ENCODE measurements around the gene ERI2.

The ERI2 gene

GRCh38 chr16:20806168-20807050, at the start of gene ERI2, which contains the start of gene REXO5:
Gene ERI2 (minus strand): TSS chr16:20806472. CDS start chr16:20806430, 42 bp downstream.
Gene REXO5 (plus strand): TSS chr16:20806527. CDS start chr16:20806954, 427 bp downstream.
- peak; percentile 70 for DNase-seq

- DNase-seq: no peak
Measured at GRCh38 chr16:20854963-20855362, 48.7 kb upstream of the ERI2 start.

DNA sequence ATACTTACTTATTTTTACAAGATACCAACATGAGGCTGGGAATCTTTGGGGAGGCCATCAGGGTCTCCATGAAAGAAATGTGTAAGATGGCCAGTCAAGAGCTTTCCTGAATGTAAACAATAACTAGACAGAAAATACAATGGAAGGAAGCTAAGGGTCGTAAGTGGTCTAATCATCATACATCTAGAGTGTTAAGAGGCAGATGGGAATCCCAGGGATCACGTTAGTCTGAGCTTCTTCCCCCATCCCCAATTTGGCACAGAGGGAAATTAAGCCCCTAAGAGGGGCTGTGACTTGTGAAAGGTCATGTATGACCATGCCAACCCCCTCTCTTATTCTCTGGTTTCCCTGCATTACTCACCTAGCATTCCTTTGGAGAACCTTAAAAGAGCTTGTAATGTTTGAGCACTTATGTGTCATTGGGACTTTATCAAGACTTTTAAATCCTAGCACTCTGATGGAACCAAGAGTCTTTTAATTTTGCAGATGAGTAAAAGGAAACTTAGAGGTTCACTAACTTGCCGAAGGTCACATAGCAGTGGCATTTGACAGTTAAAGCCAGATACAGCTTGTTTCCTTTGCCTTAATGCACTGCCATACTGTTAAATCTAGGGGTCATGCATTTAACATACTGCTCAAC, 47.8 kb upstream of the ERI2 start:
- no peak for DNase-seq

DNA sequence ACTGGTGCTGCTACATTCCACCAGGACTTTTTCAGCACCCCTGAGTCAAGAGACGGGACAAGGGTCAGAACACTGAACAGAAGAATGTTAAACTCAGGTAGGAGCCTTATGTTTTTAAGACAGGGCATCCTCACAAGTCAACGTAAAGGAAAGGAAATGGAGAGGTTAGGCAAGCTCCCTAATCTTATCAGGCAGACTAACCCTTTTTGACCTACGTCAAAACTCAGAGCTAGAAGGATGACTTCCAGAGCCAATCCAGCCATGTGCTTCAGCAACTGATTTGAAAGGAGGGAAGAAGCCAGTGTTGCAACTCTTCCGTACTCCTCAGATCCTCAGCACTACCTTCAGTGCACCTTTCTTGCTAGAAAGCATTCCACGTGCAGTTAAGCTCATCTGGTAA, 46.9 kb upstream of the ERI2 start:
- DNase-seq: no peak

DNA sequence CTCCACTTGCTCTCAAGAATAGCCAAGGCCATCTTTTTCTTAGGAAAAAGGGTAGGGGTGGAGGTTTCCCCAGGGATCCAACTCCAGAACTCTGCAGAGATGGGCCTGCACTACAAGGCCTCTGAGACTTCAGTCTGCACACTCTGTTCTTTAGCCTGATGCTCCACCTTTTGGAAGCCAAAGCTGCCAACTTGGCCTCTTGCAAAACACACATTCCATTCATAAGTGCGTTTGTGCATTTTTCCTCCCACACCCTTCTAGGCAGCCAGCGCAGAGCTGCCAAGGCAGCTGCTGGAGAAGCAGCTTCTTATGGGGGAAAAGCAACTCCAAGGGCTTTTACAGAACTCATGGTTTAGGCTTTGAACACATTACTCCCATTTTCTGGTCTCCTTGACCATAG, 45.3 kb upstream of the ERI2 start:
- no peak for DNase-seq

- no peak for DNase-seq
Measured at GRCh38 chr16:20850981-20851380, 44.7 kb upstream of the ERI2 start.

DNA sequence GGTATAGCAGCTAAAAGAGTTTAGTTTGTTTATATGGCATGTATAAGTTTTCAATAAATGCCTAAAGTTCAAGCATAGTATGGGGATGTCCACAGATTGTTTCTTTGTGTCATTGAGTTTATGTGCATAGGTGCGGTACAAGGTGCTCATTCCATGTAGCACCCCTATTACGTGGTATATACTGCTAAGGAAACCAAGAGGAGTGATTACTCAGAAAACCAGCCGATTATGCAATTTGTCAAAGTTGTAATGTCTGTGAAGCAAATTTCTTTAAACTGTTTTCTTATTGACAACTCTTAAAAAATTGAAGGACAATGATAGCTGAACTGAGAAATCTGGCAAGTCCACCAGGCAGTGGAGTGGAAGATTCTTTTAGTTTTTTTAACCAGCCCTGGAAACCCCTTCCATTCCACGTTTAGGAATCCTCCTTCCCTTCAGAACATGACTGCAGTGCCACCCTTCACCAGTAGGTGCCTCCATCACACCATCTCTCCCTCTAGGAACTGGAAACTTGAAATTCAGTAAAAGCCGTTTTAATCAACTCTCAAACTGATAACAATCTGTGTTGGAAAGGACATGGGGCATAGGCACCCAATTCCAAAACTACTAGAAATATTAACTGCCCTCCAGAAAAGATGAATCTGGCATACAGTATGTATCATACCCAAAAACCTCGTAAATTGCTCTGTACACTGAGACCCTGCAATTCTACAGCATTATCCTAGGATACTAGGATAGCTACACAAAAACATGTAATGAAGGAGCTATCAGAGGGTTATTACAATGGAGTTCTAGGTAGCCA, 43.5 kb upstream of the ERI2 start:
- DNase-seq: no peak

DNA sequence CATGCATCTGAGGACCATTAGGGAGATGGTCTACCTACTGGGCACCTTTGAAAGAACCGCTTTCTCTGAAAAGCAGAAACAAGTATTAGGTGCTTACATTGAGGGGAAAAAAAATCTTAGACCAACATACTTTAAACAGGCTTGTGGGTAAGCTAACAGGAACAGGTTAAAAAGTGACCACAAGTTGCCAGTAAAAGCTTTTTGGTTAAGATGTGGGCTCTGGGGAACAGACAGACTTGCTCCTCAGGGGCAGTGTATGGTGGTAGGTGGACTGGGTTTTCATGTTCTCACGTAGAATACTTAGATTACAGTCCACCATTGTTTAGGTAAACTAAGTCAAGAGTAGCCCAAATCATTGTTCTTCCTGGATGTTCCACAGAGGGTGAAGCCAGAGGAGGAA, 41.3 kb upstream of the ERI2 start:
- no peak for DNase-seq

DNA sequence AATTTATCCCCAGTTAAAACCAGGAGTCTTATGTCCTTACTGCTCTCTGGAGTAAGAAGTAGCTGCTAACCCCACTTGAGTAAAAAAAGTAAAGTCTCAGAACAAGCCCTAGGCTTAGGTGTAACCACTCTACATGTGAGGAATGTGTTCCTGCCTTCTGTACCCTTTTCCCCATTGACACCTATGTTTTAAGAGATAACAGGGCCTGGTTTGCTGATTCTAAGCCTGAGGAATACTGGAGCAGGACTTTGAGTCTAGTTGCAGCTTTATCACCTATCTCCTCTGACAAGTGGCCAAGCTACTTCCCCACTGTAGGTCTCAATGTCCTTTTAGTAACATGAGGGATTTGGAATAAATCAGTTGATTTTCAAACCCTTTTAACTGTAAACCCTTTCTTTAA, 40.3 kb upstream of the ERI2 start:
- no peak for DNase-seq

- no peak for DNase-seq
Measured at GRCh38 chr16:20846030-20846429, 39.8 kb upstream of the ERI2 start.

DNA sequence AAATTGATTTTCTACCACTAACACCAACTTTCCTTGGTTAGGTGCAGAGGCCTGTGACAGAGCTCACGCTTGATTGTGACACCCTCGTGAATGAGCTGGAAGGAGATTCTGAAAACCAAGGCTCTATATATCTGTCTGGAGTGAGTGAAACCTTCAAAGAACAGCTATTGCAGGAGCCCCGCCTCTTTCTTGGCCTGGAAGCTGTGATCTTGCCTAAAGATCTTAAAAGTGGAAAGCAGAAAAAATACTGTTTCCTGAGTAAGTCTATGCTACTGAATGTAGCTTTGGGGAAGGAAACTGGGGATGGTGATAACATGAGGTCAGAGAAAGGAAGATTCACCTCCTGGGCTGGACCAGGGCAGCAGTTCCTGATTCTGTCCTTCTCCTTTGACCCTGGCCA, 38.3 kb upstream of the ERI2 start:
- DNase-seq: no peak

GRCh38 chr16:20844054-20844453, 37.8 kb upstream of the ERI2 start:
- DNase-seq: no peak

DNA sequence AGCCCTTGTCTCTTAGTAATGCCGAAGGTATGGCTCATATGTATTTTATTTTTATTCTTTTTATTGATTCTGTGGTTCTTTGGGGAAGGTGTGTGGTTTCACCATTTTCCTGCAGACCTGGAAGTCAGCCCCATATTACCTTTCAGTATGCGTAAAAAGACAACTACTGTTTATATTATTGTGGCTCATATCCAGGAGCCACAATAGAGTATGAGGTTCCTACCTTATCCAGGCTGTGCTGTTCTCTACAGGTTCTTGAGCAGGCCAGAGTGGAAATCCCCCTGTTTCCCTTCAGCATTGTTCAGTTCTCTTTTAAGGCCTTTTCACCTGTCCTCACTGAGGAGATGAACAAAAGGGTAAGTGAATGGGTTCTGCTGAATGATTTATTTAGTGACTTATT, 33.2 kb upstream of the ERI2 start:
- no peak for DNase-seq

- DNase-seq: no peak
Measured at GRCh38 chr16:20838240-20838639, 32.0 kb upstream of the ERI2 start.

DNA sequence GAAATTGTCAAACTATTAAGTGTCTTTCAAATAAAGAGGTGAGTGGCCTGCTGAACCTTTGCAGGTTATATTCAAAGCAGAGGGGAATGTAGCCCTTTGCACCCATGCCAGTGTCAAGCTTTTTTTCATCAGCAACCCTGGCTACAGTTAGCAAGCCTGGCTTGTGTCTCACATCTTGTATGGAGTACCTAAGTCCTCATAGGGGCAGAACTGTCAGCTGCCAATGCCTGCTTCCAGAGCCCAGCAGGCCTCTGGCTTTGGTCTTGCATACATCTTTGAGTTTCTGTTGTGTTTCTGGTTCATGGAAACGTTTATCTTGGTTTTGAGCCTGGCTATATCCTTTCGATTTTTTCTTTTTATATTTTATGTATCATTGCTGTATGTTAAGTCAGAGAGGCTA, 26.8 kb upstream of the ERI2 start:
- DNase-seq: no peak

DNA sequence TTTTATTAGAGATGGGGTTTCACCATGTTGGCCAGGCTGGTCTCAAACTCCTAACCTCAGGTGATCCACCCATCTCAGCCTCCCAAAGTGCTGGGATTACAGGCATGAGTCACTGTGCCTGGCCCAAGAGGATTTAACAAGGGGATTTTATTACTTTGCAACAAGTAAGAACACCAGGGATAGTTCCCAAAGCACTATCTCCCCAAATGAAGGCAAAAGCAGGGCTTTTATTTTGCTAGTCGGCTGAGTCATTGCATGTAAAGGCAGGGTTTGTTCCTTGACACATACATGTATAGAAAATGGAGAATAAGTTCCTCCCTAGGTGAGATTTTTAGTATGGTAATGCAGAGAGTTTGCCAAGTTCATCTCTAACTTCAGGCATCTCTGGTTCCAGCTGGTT, 24.1 kb upstream of the ERI2 start:
- no peak for DNase-seq

DNA sequence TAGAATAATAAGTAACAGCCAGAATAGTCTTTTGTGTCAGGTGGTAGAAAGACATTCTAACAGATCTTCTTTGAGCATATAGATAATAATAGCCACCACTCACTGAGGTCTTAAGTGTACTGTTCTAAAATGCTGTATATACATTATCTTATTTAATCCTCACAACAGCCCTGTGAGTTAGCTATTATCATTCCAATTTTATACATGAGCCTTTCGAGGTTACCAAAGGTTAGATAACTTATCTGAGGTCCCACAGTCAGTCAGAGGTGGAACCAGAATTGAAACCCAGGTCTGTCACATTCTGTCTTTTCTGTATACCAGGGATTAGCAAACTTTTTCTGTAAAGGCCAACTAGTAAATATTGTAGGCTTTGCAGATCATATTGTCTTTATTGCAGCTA, 23.3 kb upstream of the ERI2 start:
- no peak for DNase-seq

- DNase-seq: no peak
Measured at GRCh38 chr16:20826039-20826566, 19.8 kb upstream of the ERI2 start.

- DNase-seq: no peak
Measured at GRCh38 chr16:20822521-20823325, 16.5 kb upstream of the ERI2 start.

GRCh38 chr16:20821682-20822081, 15.4 kb upstream of the ERI2 start:
- DNase-seq: no peak

GRCh38 chr16:20818929-20819585, 12.8 kb upstream of the ERI2 start:
- DNase-seq: no peak

GRCh38 chr16:20814784-20815183, 8.5 kb upstream of the ERI2 start:
- DNase-seq: no peak
